Measurements from ENCODE around the gene CRACDL.

CRACDL gene

DNA sequence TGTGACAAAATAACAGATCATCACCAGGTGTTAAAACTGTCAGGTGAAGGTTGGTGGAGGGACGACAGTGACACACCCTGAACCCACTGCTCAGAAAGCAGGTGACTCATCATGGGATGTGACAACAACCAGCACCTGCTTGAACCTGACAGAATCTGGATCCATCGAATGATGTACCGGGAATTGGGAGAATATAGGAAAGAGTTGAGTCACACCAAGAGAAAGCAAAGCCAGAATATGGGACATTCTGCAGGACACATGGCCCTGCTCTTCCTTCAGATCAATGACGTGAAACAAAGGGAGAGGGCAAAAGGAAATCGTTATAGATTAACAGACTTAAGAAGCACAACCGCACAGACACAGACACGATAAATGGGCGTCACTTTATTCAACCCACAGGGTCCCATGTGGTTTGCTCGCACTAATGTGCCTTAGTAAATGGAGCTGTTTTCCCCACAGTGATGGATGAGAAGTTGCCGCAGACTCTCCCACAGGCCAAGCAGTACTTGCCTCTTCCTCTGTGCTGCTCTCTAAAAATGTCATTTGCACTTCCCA lies 100.1 kb downstream of the CRACDL start:
- Histone ChIP-seq H3K4me3 (ENCODE audit: low read length) (no peak overlapping the region), H3K9me3 (ENCODE audit: insufficient read depth, low read depth, low read length) (no peaks in the 10 kb centered on the region), H3K36me3 (ENCODE audit: insufficient read depth, low read depth, low read length) (no peaks in the 10 kb centered on the region), H3K27ac (ENCODE audit: low read length) (no peak overlapping the region), H3K9ac (ENCODE audit: low read depth, low read length) (no peak overlapping the region), H3K27me3 (ENCODE audit: insufficient read depth, low read length) (no peaks in the 10 kb centered on the region), H3K4me1 (ENCODE audit: insufficient read depth, low read length) (no peaks in the 10 kb centered on the region)

DNA sequence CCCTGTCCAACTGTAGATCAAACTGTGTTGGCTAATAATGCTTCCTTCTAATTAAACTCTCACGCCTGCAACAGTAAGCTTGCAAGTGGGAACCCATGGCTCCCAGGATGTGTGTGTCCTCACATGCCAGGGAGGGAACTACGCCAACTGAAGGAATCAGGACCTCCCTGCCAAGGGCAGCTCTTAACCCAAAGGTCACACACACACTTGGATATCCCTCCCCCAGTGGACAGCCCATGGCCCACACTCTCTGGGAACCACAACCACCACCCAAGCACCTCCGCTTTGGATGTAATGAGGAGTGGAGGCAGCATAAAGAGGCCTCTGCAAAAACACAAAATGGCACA lies 102.1 kb downstream of the CRACDL start:
- Histone ChIP-seq H3K4me1 (ENCODE audit: insufficient read depth, low read length) (no peaks in the 10 kb centered on the region), H3K36me3 (ENCODE audit: insufficient read depth, low read depth, low read length) (no peaks in the 10 kb centered on the region), H3K27ac (ENCODE audit: low read length) (no peak overlapping the region), H3K27me3 (ENCODE audit: insufficient read depth, low read length) (no peaks in the 10 kb centered on the region), H3K9me3 (ENCODE audit: insufficient read depth, low read depth, low read length) (no peaks in the 10 kb centered on the region), H3K9ac (ENCODE audit: low read depth, low read length) (no peak overlapping the region), H3K4me3 (ENCODE audit: low read length) (no peak overlapping the region)

DNA sequence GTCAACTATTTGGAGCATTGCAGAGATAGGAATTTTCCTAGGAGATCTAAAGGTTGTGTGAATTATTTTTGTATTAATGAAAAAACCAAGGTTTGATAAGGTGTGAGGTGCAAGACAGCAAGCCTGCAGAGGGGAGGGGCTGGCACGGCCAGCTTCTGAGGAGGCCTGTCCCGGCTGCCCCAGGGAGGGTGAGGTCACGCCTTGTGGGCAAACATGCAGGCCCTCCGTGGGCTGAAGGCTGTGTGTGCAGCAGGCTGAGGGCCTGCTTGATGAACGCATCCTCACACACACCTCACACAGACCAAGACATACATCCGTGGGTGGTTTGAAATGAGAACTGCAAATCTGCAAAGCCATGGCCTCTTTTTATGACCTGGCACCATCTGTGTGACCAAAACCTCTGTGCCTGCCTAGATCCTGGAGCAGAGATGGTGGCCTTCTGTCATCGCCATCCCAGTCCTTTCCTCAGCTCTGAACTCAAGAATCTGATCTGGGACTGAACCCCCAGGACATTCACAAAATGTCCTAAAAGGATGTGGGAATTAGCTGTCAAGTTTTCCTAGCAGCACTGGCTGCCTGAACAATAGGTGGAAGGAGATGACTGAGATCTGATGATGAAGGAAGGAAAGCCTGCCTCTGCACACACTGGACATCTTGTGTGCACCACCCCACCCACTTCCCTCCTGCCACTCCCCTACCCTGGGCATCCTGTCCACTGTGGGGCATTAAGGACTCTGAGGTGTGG lies 102.7 kb downstream of the CRACDL start:
- H3K9me3 ChIP-seq (ENCODE audit: insufficient read depth, low read depth, low read length) = no peaks in the 10 kb centered on the region
- no peaks in the 10 kb centered on the region for H3K36me3 ChIP-seq (ENCODE audit: insufficient read depth, low read depth, low read length)
- H3K27me3 ChIP-seq (ENCODE audit: insufficient read depth, low read length) = no peaks in the 10 kb centered on the region
- H3K27ac ChIP-seq (ENCODE audit: low read length) = no peak overlapping the region
- H3K4me1 ChIP-seq (ENCODE audit: insufficient read depth, low read length) = no peaks in the 10 kb centered on the region
- H3K4me3 ChIP-seq (ENCODE audit: low read length) = no peak overlapping the region
- no peak overlapping the region for H3K9ac ChIP-seq (ENCODE audit: low read depth, low read length)

DNA sequence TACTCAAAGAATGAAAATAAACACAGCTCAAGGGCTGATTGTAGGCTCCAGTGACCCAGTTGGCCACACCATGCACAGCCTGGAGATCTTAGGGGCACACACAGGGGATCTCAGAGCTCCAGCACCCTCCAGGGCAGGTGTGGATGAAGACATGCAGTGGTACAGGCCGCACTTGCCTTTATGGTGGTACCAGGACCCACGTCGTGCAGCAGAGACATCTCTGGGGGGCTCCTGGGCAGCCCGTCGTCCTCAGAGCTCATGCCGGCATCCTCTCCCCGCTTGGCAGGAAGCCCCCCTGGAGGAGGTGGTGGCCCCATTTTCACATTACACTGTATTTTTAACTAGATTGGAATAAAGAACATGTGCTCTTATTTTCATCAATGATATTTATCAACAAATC lies 103.9 kb downstream of the CRACDL start:
- H3K4me3 ChIP-seq (ENCODE audit: low read length) = no peak overlapping the region
- no peaks in the 10 kb centered on the region for H3K36me3 ChIP-seq (ENCODE audit: insufficient read depth, low read depth, low read length)
- peaks cover 6% of the 10 kb centered on the region; the same call in 1 of the 2 replicates for H3K27me3 ChIP-seq (ENCODE audit: insufficient read depth, low read length)
- H3K4me1 ChIP-seq (ENCODE audit: insufficient read depth, low read length) = no peaks in the 10 kb centered on the region
- H3K9ac ChIP-seq (ENCODE audit: low read depth, low read length) = no peak overlapping the region
- H3K9me3 ChIP-seq (ENCODE audit: insufficient read depth, low read depth, low read length) = no peaks in the 10 kb centered on the region
- no peak overlapping the region for H3K27ac ChIP-seq (ENCODE audit: low read length)

DNA sequence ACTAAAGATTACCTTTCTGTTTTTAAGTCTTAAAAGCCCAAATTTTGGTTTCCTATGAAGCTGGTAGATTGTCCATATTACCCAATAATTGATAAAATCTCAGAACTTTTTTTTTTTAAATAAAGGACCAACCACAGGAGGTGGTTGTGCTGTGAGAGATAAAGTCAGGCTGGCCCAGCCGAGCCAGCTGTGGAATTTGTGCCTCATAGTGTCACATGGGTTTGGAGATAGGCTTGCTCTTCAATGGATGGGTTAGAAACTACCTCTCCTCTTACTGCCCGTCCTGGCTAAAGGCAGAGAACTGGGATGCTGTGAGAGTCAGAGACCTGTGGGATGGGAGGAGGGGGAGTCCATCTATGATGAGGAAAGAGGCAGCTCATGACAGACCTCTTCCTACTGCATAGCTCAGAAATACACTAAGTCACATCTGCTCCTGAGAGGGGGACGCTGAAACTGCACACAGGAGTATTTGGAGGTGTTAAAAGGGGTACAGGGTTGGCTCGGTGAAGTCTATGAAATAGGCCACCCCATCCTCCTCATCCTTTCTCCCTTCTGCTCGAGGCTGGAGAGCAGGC lies 105.4 kb downstream of the CRACDL start:
- Histone ChIP-seq H3K9ac (ENCODE audit: low read depth, low read length) (no peak overlapping the region), H3K4me3 (ENCODE audit: low read length) (no peak overlapping the region), H3K36me3 (ENCODE audit: insufficient read depth, low read depth, low read length) (no peaks in the 10 kb centered on the region), H3K4me1 (ENCODE audit: insufficient read depth, low read length) (no peaks in the 10 kb centered on the region), H3K27ac (ENCODE audit: low read length) (no peak overlapping the region), H3K27me3 (ENCODE audit: insufficient read depth, low read length) (peaks cover 7% of the 10 kb centered on the region; the same call in 1 of the 2 replicates), H3K9me3 (ENCODE audit: insufficient read depth, low read depth, low read length) (no peaks in the 10 kb centered on the region)

DNA sequence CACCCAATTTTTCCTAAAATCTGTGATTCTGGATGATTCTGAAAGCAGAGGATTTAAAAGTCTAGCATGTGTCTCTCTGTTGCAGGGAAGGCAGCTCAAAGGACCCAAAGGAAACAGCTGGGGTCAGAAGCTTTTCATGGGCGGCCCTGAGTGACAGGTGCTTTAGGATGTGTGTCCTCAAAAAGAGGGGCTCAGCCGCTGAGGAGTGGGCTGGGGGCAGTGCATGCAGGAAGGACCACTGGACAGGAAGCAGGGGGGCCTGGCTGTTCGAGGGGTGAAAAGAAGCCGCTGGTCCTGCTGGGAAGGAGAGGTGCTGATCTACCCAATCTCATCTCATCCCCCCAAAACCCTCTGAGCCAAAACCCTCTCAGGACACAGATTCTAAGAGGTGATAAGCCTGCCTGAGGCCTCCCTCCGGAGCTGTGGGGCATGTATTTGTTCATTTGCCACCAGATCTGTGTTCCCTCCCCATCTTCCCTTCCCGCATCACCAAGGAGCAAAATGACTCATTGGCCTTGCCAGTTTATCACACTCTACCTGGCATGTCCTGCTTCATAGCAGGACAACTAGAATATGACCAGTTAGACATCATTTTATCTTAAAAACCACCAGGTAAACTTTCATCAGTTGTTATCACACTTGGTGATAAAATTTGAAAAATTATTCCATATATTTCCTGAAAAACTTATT lies 106.3 kb downstream of the CRACDL start:
- Histone ChIP-seq H3K9ac (ENCODE audit: low read depth, low read length) (no peak overlapping the region), H3K9me3 (ENCODE audit: insufficient read depth, low read depth, low read length) (no peaks in the 10 kb centered on the region), H3K27me3 (ENCODE audit: insufficient read depth, low read length) (peaks cover 17% of the 10 kb centered on the region), H3K4me1 (ENCODE audit: insufficient read depth, low read length) (no peaks in the 10 kb centered on the region), H3K27ac (ENCODE audit: low read length) (no peak overlapping the region), H3K4me3 (ENCODE audit: low read length) (no peak overlapping the region), H3K36me3 (ENCODE audit: insufficient read depth, low read depth, low read length) (no peaks in the 10 kb centered on the region)

DNA sequence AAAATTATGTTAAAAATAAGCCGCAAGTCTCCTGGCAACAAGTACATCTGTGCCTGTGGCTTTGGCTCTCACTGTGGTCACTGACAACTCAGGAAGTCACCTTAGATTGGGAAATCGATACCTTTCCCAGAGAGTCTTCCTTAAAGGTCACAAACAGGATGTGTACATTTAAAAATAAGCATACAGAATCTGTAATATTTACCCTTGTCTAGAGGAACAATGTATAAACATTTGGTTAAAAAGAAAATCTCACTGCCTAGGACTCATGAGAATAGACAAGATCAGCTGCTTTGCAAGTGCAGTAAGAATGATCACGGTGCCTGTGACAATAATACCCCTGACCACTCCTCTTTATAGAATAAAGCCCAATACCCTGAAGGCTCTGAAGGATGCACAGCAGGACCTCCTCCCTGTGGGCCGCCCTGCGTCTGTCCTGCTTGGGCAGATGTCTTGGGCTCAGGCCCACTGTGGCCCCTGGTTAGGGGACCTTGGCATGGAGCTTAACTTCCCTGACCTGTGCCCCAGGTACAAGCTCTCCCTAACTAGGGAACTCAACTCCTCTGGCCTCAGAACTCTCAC lies 107.1 kb downstream of the CRACDL start:
- peaks cover 25% of the 10 kb centered on the region for H3K27me3 ChIP-seq (ENCODE audit: insufficient read depth, low read length)
- H3K4me1 ChIP-seq (ENCODE audit: insufficient read depth, low read length) = no peaks in the 10 kb centered on the region
- no peak overlapping the region for H3K27ac ChIP-seq (ENCODE audit: low read length)
- H3K36me3 ChIP-seq (ENCODE audit: insufficient read depth, low read depth, low read length) = no peaks in the 10 kb centered on the region
- no peaks in the 10 kb centered on the region for H3K9me3 ChIP-seq (ENCODE audit: insufficient read depth, low read depth, low read length)
- no peak overlapping the region for H3K4me3 ChIP-seq (ENCODE audit: low read length)
- no peak overlapping the region for H3K9ac ChIP-seq (ENCODE audit: low read depth, low read length)

DNA sequence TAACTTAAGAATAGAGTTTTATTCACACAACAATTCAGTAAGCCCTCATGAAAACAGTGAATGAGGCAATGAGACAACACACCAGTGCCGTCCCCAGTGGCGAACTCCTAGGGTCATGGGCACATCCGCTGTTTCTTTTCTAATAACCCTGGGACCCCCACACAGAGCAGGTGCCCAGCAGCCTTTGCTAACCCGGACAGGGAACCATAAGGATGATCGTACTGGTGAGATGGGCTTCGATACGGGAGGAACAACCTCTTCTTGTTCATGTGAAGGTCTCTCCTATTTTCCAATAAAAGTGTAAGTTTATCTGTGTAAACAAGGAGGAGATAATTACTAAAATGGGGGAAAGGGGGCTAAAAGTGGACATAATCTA lies 107.7 kb downstream of the CRACDL start:
- Histone ChIP-seq H3K4me3 (ENCODE audit: low read length) (no peak overlapping the region), H3K27ac (ENCODE audit: low read length) (no peak overlapping the region), H3K4me1 (ENCODE audit: insufficient read depth, low read length) (no peaks in the 10 kb centered on the region), H3K27me3 (ENCODE audit: insufficient read depth, low read length) (peaks cover 30% of the 10 kb centered on the region), H3K36me3 (ENCODE audit: insufficient read depth, low read depth, low read length) (no peaks in the 10 kb centered on the region), H3K9me3 (ENCODE audit: insufficient read depth, low read depth, low read length) (no peaks in the 10 kb centered on the region), H3K9ac (ENCODE audit: low read depth, low read length) (no peak overlapping the region)

DNA sequence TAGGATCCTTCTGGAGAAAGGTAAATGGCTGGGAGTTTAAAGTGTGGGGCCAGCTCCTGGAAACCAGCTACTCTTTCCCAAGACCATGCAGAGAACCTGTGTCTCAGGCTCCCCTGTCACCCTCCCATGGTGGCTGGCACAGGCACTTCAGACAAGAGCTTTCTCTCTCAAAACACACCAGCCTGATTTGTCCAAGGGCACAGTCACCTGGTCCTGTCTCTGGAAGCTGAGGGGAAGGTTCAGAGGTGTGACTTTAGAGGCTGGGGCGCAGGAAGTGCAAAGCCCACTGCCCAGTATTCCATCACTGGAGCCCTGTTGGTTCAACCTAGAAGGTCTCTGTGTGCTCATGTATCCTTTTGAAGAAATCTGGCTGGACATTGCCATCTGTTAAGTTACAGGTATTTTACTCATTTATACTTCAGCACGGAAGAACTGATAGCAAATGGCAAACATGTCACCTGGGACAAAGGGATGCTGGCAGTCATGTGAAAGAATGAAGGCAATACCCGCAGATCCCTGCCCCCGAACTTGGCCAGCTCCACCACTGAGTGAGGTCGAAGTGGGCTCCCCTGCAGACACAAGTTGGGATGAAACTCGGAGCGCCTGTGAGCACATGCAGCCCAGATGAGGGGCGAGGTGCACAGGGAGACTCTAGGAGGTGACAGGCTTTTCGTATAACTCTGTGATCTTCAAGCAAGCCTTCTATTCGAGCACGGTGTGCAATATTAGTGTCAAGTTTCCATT lies 108.2 kb downstream of the CRACDL start:
- H3K4me1 ChIP-seq (ENCODE audit: insufficient read depth, low read length) = no peaks in the 10 kb centered on the region
- no peaks in the 10 kb centered on the region for H3K9me3 ChIP-seq (ENCODE audit: insufficient read depth, low read depth, low read length)
- no peak overlapping the region for H3K4me3 ChIP-seq (ENCODE audit: low read length)
- no peak overlapping the region for H3K9ac ChIP-seq (ENCODE audit: low read depth, low read length)
- H3K27ac ChIP-seq (ENCODE audit: low read length) = no peak overlapping the region
- peaks cover 36% of the 10 kb centered on the region for H3K27me3 ChIP-seq (ENCODE audit: insufficient read depth, low read length)
- no peaks in the 10 kb centered on the region for H3K36me3 ChIP-seq (ENCODE audit: insufficient read depth, low read depth, low read length)

DNA sequence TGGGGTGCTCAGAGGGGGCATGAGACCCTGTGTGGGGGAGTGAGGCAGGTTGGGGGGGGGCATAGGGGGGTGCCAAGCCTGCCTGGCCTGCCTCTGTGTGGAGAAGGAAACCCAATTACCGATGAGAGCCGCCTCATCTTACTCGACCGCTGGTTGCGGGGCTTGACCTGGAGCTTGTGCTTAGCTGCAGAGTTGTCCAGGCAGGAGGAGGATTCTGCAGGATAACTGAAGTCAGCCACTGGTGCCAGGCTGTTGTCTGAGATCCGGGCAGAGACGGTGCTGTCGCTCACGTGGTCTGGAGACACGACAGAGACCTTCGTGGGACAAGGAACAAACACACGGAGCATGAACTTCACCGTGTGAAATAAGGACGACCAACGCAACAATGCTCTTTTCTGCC lies 109.2 kb downstream of the CRACDL start:
- Histone ChIP-seq H3K4me3 (ENCODE audit: low read length) (no peak overlapping the region), H3K9me3 (ENCODE audit: insufficient read depth, low read depth, low read length) (no peaks in the 10 kb centered on the region), H3K4me1 (ENCODE audit: insufficient read depth, low read length) (no peaks in the 10 kb centered on the region), H3K9ac (ENCODE audit: low read depth, low read length) (no peak overlapping the region), H3K27me3 (ENCODE audit: insufficient read depth, low read length) (peaks cover 45% of the 10 kb centered on the region), H3K27ac (ENCODE audit: low read length) (no peak overlapping the region), H3K36me3 (ENCODE audit: insufficient read depth, low read depth, low read length) (no peaks in the 10 kb centered on the region)

DNA sequence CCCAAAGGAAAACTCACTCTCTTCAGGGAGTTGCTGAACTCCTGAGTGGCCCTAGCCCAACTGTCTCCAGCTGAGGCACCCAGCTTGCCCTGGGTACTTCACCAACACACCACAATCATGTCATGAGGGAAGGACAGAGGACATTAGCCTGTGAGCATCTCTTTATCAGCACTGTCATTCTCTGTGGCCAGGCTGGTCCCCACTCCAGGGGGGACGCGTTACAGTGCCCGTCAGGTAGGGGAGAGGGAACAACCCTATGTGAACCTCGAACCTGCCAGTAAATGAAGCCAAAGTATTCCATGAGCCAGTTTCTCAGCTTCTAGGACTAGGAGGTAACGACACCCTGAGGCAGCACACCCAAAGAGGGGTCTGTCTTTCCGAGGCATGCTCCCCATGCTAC lies 110.2 kb downstream of the CRACDL start:
- Histone ChIP-seq H3K9me3 (ENCODE audit: insufficient read depth, low read depth, low read length) (no peaks in the 10 kb centered on the region), H3K36me3 (ENCODE audit: insufficient read depth, low read depth, low read length) (no peaks in the 10 kb centered on the region)

More for the DNA sequence above, 110.2 kb downstream of the CRACDL start:
- Histone ChIP-seq H3K4me1 (ENCODE audit: insufficient read depth, low read length) (no peaks in the 10 kb centered on the region), H3K9ac (ENCODE audit: low read depth, low read length) (no peak overlapping the region), H3K27ac (ENCODE audit: low read length) (no peak overlapping the region), H3K27me3 (ENCODE audit: insufficient read depth, low read length) (peaks cover 55% of the 10 kb centered on the region), H3K4me3 (ENCODE audit: low read length) (no peak overlapping the region)

Data from iPS-20b (cell line).